HCT116 (cell line): ENCODE data around the gene DGCR6L. TPM values are rescaled to one million over a fixed set of nuclear protein-coding genes. Genes with fewer than 3 reads are reported as not detected.

ENCODE experiments used
- ATAC-seq: fragments of 200-7000 bp; cut with Tn5 transposase; 2 replicates; pipeline ENCODE4 v1.9.1; 2020; ENCODE audit warnings: mild to moderate bottlenecking, moderate library complexity
- BruUV-seq: library from RNA; stranded (reverse); fragments of 400-500 nt; replicated peaks from 2 replicates; lab custom pipeline; 2021; lab: Mats Ljungman, UMichigan
- CTCF ChIA-PET: fragments of 300-600 bp; sonication (Branson Sonifier 250); formaldehyde crosslinking; loops from one replicate; lab custom pipeline; 2021; ENCODE audit warnings: antibody characterized with exemption; lab: Charles Lee
- POLR2A ChIA-PET: fragments of 300-600, 350-600 bp; sonication (Branson Sonifier 250); formaldehyde crosslinking; loops from one replicate; lab custom pipeline; 2021; ENCODE audit warnings: antibody characterized with exemption; lab: Charles Lee
- RAD21 ChIA-PET, 2 experiments: fragments of 300-600 bp; sonication (Branson Sonifier 250); formaldehyde crosslinking; loops; one replicate each; lab custom pipeline; 2023; ENCODE audit warnings: low total read pairs in 2 of 2; ENCODE audit not compliant: uncharacterized antibody in 2 of 2, unreplicated experiment in 2 of 2, low non-redundant PET in 1 of 2; lab: Charles Lee
- DNase-seq: peaks from one replicate; pipeline ENCODE4 v3.0.0-alpha.2; 2010; ENCODE audit warnings: low read depth, low spot score
- H2AFZ ChIP-seq: fragments of 200-600 bp; shearing (Covaris generic), sonication (generic); 2 replicates; pipeline ENCODE4 v1.6.1; 2017; ENCODE audit warnings: low read depth, mixed run types, mixed read lengths, antibody characterized with exemption, low read length; ENCODE audit not compliant: poor library complexity, severe bottlenecking
- H3K27ac ChIP-seq: 2 replicates; pipeline ENCODE4 v1.5.1; 2012; ENCODE audit warnings: low read depth, low read length
- H3K27me3 ChIP-seq: fragments of 200-600 bp; sonication (generic); 2 replicates; pipeline ENCODE4 v1.6.1; 2016; ENCODE audit warnings: mixed run types, low read length, mixed read lengths; ENCODE audit not compliant: insufficient read depth
- H3K36me3 ChIP-seq, 2 experiments: fragments of 200-500 bp in 1 of 2; fragments of 200-600 bp in 1 of 2; sonication (Bioruptor generic) in 1 of 2; sonication (generic) in 1 of 2; 2 replicates each; pipeline versions ENCODE4 v1.5.1 to v1.6.1; 2014 to 2016; ENCODE audit warnings: low read length in 2 of 2, inconsistent platforms in 1 of 2, mixed read lengths in 1 of 2, mixed run types in 1 of 2; ENCODE audit not compliant: insufficient read depth in 2 of 2, control insufficient read depth in 1 of 2
- H3K4me1 ChIP-seq, 2 experiments: fragments of 200-600 bp in 1 of 2; sonication (generic) in 1 of 2; 2 replicates each; pipeline versions ENCODE4 v1.5.1 to v1.6.1; 2012 to 2017; ENCODE audit warnings: low read length in 2 of 2, inconsistent platforms in 1 of 2, mild to moderate bottlenecking in 1 of 2, mixed read lengths in 1 of 2, mixed run types in 1 of 2, moderate library complexity in 1 of 2; ENCODE audit not compliant: insufficient read depth in 2 of 2, control insufficient read depth in 1 of 2
- H3K4me2 ChIP-seq: fragments of 200-600 bp; sonication (generic); 2 replicates; pipeline ENCODE4 v1.6.1; 2017; ENCODE audit warnings: mixed run types, low read length, mixed read lengths
- H3K4me3 ChIP-seq, 2 experiments: fragments of 200-600 bp in 1 of 2; sonication (generic) in 1 of 2; replicated peaks in 1 of 2; 2 replicates each; pipeline ENCODE4 v1.5.1; 2011 to 2016; ENCODE audit warnings: low read length in 2 of 2, control low read depth in 1 of 2, low read depth in 1 of 2, mild to moderate bottlenecking in 1 of 2, mixed read lengths in 1 of 2, mixed run types in 1 of 2
- H3K79me2 ChIP-seq: fragments of 200-600 bp; sonication (generic); 2 replicates; pipeline ENCODE4 v1.6.1; 2017; ENCODE audit warnings: mild to moderate bottlenecking, mixed run types, low read length, moderate library complexity, mixed read lengths; ENCODE audit not compliant: insufficient read depth
- H3K9ac ChIP-seq: fragments of 200-600 bp; sonication (generic); 2 replicates; pipeline ENCODE4 v1.6.1; 2016; ENCODE audit warnings: low read length, mixed read lengths
- H3K9me2 ChIP-seq: fragments of 200-600 bp; sonication (generic), shearing (Covaris generic); 2 replicates; pipeline ENCODE4 v1.6.1; 2017; ENCODE audit warnings: mixed run types, mild to moderate bottlenecking, moderate library complexity; ENCODE audit not compliant: insufficient read depth
- H3K9me3 ChIP-seq, 2 experiments: fragments of 200-500 bp in 1 of 2; fragments of 200-600 bp in 1 of 2; sonication (Bioruptor generic) in 1 of 2; sonication (generic) in 1 of 2; 2 replicates each; pipeline ENCODE4 v1.6.1; 2014 to 2017; ENCODE audit warnings: low read length in 2 of 2, mixed read lengths in 2 of 2, inconsistent platforms in 1 of 2, low read depth in 1 of 2, mild to moderate bottlenecking in 1 of 2, mixed run types in 1 of 2, moderate library complexity in 1 of 2; ENCODE audit not compliant: control insufficient read depth in 1 of 2, insufficient read depth in 1 of 2
- H4K20me1 ChIP-seq: fragments of 200-600 bp; sonication (generic), shearing (Covaris generic); 2 replicates; pipeline ENCODE4 v1.6.1; 2017; ENCODE audit warnings: mixed run types, mild to moderate bottlenecking, moderate library complexity; ENCODE audit not compliant: insufficient read depth
- CEBPB ChIP-seq: IDR thresholded peaks from 2 replicates; pipeline ENCODE4 v1.6.1; 2012; ENCODE audit warnings: low read depth
- MAX ChIP-seq: IDR thresholded peaks from 2 replicates; pipeline ENCODE4 v1.6.1; 2012
- POLR2AphosphoS5 ChIP-seq: IDR thresholded peaks from 2 replicates; pipeline ENCODE4 v1.6.1; 2011; ENCODE audit warnings: mild to moderate bottlenecking, low read depth, low read length, moderate library complexity
- SIN3A ChIP-seq: IDR thresholded peaks from 2 replicates; pipeline ENCODE4 v1.6.1; 2012; ENCODE audit warnings: low read depth
- SRF ChIP-seq: IDR thresholded peaks from 2 replicates; pipeline ENCODE4 v1.6.1; 2012; ENCODE audit warnings: low read depth
- TCF7L2 ChIP-seq: IDR thresholded peaks from 2 replicates; pipeline ENCODE4 v1.7.0; 2011; ENCODE audit warnings: borderline replicate concordance, inconsistent platforms; ENCODE audit not compliant: insufficient read depth, insufficient read length; ENCODE audit errors: extremely low read depth
- YY1 ChIP-seq: IDR thresholded peaks from 2 replicates; pipeline ENCODE4 v1.6.1; 2011; ENCODE audit warnings: low read length, low read depth, moderate library complexity, mild to moderate bottlenecking; ENCODE audit not compliant: insufficient replicate concordance; ENCODE audit errors: extremely low read depth
- intact Hi-C: fragments of 100-400 bp; cut with micrococcal nuclease; formaldehyde crosslinking; loops from 2 replicates; pipeline ENCODE4 v1.10.0; 2022
- total RNA-seq: library from RNA; stranded (reverse); gene quantifications from one replicate; pipeline ENCODE4 v1.2.1, GENCODE V29; 2021; ENCODE audit not compliant: unreplicated experiment

The DGCR6L gene
- total RNA-seq, 1 experiment from 2014 or later = 44.9 TPM

DNA sequence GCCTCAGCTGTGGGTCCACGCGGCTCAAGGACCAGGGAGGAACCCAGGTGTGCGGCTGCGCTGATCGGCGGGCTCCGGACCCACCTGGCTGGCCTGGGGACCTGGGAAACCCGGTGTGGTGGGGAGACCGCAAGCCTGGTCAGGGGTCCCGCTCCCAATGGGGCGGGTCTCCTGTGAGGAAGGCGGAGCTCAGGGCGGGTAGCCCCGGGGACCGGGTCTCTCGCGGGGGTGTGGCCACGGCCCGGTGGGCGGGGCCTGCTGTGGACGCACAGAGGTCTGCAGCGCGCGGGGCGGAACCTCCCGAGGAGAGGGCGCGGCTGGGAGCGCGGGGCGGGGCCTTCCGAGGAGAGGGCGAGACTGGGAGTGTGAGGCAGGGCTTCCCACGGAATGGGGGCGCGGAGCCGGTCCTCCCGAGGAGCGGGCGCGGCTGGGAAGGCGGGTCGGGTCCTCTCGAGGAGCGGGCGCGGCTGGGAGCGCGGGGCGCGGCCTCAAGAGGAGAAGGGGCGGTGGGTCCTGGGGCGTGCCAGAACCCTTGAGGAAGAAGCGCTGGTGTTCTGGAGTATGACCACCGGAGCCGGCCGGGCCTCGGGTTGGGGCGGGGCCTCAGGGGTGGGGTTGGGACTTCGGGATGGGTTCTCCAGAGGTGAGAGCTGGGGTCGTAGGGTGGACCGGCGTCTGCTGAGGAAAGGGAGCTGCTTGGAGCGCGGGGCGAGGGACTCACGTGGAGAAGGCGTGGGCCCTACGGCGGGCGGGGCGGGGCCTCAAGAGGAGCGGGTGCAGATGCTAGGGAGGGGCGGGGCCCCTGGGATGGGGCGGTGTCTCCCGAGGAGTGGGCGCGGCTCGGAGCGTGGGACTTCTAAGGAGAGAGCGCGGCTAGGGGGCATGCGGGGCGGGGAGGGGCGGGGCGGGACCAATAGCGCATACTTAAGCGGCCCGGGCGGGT, 20.8 kb downstream of the DGCR6L start:
- DNase-seq = peak; percentile 71
- no peak for TF ChIP-seq CEBPB
- TF ChIP-seq SIN3A = peak; percentile 27; the same call in 1 of the 2 replicates
- peak; percentile 33; the same call in 1 of the 2 replicates for TF ChIP-seq POLR2AphosphoS5
- TF ChIP-seq MAX = peak; percentile 80
- TF ChIP-seq SRF = no peak
- peak; percentile 48 for TF ChIP-seq TCF7L2
- no peak for TF ChIP-seq YY1
- TF ChIP-seq, all 23 proteins: peak for 4
- Histone ChIP-seq H3K27ac (peak overlapping the region; percentile 48; the same call in 1 of the 2 replicates), H3K4me3 (peak overlapping the region; percentile 37 to 57), H3K4me2 (peak overlapping the region; percentile 92), H3K9ac (peak overlapping the region; percentile 60), H3K36me3 (no peaks in the 10 kb centered on the region), H2AFZ (peak overlapping the region; percentile 68), H4K20me1 (no peaks in the 10 kb centered on the region), H3K9me2 (no peaks in the 10 kb centered on the region), H3K9me3 (no peaks in the 10 kb centered on the region), H3K4me1 (peaks cover 3 to 17% of the 10 kb centered on the region in 2 experiments; a peak in 3 of 4 replicates), H3K79me2 (no peaks in the 10 kb centered on the region), H3K27me3 (no peaks in the 10 kb centered on the region)
- intact Hi-C loops = no loop called here
- RAD21 ChIA-PET = no interaction called here
- BruUV-seq = no TSS peak
- POLR2A ChIA-PET = interaction anchor here (2.0 kb wide), 1 partner anchor 21 kb away, joined by 6 read pairs; the partner anchor contains the start of gene DGCR6L
- CTCF ChIA-PET = interaction anchor here (1.0 to 1.1 kb wide), 2 partner anchors 19 to 21 kb away, joined by 3 to 6 read pairs; partner anchors contain the start of gene DGCR6L
- peak; percentile 89 for ATAC-seq
